Upper lobe of right lung (tissue), 1 donor: ENCODE measurements around the gene CCDC174. TPM values are rescaled to one million over a fixed set of nuclear protein-coding genes. Genes with fewer than 3 reads are reported as not detected.

Source experiments
- ATAC-seq: fragments of 200-7000 bp; cut with Tn5 transposase; one replicate; pipeline ENCODE4 v1.9.1; 2020; ENCODE audit warnings: mild to moderate bottlenecking, moderate library complexity
- DNase-seq: peaks from one replicate; pipeline ENCODE4 v3.0.0-alpha.2; 2020
- H3K27ac ChIP-seq: fragments of 200-600 bp; one replicate; pipeline ENCODE4 v1.8.0; 2022
- H3K27me3 ChIP-seq: fragments of 200-600 bp; one replicate; pipeline ENCODE4 v1.8.0; 2022; ENCODE audit warnings: mild to moderate bottlenecking
- H3K36me3 ChIP-seq: fragments of 200-600 bp; one replicate; pipeline ENCODE4 v1.8.0; 2022
- H3K4me1 ChIP-seq: fragments of 200-600 bp; one replicate; pipeline ENCODE4 v1.8.0; 2022
- H3K4me3 ChIP-seq: fragments of 200-600 bp; one replicate; pipeline ENCODE4 v1.8.0; 2022; ENCODE audit warnings: mild to moderate bottlenecking
- H3K9me3 ChIP-seq: fragments of 200-600 bp; one replicate; pipeline ENCODE4 v1.8.0; 2022
- intact Hi-C: fragments of 100-400 bp; cut with DNase I; formaldehyde crosslinking; loops from one replicate; pipeline ENCODE4 v1.11.0; 2022
- total RNA-seq: library from RNA; stranded (reverse); fragmentation: NEBNext Ultra II Directional; extraction: Animal tissue kit (Norgen Biotek cat#: 25700); gene quantifications from one replicate; pipeline ENCODE4 v1.2.1, GENCODE V29; 2021
- TF ChIP-seq, protein P1 (sequence below): fragments of 200-600 bp; IDR thresholded peaks from one replicate; pipeline ENCODE4 v1.8.0; 2022; ENCODE audit warnings: antibody characterized with exemption
- donor health status: DM: no; HTN: yes; CAD: no; lungs with severe emphysema.

CCDC174 gene
- total RNA-seq, 1 donor from 2014 or later, result 22.1 TPM

DNA sequence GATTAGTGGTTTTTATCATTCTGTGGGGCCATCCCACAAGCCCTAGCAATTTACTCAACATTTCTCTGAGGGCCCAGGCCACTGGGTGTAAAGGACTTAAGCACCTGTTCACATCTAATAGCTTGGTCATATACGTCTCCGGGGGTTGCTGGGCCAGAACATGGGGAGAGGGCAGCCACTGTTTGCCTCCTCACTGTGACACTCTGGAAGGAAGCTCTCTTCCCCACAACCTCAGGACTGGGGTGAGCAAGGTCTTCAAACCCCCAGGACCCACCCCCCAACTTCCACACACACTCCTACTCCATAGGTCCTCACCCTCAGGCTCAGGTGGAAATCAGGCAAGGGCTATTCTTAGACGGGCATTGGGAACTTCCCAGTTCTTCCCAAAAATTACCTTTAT, 52.2 kb downstream of the CCDC174 start:
- TF ChIP-seq, protein P1, sequence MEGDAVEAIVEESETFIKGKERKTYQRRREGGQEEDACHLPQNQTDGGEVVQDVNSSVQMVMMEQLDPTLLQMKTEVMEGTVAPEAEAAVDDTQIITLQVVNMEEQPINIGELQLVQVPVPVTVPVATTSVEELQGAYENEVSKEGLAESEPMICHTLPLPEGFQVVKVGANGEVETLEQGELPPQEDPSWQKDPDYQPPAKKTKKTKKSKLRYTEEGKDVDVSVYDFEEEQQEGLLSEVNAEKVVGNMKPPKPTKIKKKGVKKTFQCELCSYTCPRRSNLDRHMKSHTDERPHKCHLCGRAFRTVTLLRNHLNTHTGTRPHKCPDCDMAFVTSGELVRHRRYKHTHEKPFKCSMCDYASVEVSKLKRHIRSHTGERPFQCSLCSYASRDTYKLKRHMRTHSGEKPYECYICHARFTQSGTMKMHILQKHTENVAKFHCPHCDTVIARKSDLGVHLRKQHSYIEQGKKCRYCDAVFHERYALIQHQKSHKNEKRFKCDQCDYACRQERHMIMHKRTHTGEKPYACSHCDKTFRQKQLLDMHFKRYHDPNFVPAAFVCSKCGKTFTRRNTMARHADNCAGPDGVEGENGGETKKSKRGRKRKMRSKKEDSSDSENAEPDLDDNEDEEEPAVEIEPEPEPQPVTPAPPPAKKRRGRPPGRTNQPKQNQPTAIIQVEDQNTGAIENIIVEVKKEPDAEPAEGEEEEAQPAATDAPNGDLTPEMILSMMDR, result no peak
- no peaks in the 10 kb centered on the region for H3K9me3 ChIP-seq

DNA sequence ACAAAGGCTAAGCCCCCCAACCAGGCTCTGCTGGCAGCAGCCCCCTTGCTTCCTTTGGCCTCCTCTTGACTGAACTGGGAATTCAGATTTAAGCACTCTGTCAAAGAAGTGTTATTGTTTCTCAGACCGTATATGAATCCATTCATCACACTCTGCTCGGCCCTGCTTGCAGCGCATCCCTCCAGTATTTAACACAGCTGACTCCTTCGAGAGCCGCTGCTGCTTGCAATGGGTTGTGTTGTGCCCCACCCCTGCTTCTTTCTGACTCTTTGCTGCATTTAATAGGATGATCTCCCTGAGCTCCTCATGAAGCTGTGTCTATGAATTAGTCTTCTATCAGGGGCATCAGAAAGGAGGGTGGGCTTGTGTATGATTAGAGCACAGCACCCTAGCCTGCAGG, 54.5 kb downstream of the CCDC174 start:
- Histone ChIP-seq H3K27ac (no peak overlapping the region), H3K4me3 (no peak overlapping the region), H3K4me1 (no peaks in the 10 kb centered on the region), H3K36me3 (no peaks in the 10 kb centered on the region), H3K27me3 (no peaks in the 10 kb centered on the region), H3K9me3 (no peaks in the 10 kb centered on the region)
- intact Hi-C loops, result no loop called here
- DNase-seq (no peak), ATAC-seq (no peak)
- TF ChIP-seq, protein P1, result no peak

More for the DNA sequence above, 52.2 kb downstream of the CCDC174 start:
- H3K27me3 ChIP-seq, result no peaks in the 10 kb centered on the region
- intact Hi-C loops, result no loop called here
- H3K4me1 ChIP-seq, result no peaks in the 10 kb centered on the region
- ATAC-seq (no peak), DNase-seq (no peak)
- no peak overlapping the region for H3K27ac ChIP-seq
- no peak overlapping the region for H3K4me3 ChIP-seq
- no peaks in the 10 kb centered on the region for H3K36me3 ChIP-seq

DNA sequence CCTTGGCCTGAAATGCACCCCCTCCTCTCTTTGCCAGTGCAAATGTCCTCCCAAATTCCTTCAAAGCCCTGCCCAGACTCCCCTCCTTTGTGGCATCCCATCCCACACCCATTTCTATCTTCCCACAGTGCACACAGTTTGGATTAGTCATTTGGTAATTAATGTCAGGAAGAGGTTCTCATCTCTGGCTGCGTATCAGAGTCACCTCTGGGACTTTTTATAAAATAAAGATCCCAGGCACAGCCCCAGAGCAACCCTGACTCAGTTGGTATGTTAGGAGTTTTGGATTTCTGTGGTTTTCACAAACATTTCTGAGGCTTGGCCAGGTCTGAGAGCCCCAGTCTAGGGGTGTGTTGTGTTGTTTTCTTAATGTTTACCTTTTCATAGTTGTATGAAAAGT, 65.0 kb downstream of the CCDC174 start:
- DNase-seq, result no peak
- Histone ChIP-seq H3K36me3 (no peaks in the 10 kb centered on the region), H3K4me3 (no peak overlapping the region), H3K9me3 (no peaks in the 10 kb centered on the region), H3K27me3 (no peaks in the 10 kb centered on the region), H3K4me1 (no peaks in the 10 kb centered on the region), H3K27ac (no peak overlapping the region)
- TF ChIP-seq, protein P1, result no peak
- ATAC-seq, result no peak
- intact Hi-C loops, result no loop called here

DNA sequence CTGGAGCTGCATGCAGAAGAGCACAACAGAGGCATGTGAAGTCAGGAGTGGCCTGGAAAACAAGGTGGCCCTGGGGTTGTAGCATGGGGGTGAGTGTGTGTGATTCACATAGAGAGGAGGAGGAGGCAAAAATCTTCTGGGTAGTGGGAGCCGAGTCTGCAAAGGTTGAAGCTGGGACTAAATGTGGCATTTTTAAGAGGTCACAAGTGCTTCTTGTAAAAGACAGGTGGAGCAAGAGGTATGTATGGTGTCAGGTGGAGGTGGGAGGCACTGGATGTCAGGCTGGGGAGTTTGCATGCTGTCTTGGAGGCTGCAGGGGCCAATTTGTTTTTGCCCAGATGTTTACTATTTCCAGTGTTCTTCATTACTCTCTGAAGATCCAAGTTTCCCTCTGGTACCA, 65.7 kb downstream of the CCDC174 start:
- DNase-seq (no peak), ATAC-seq (no peak)
- H3K27me3 ChIP-seq, result no peaks in the 10 kb centered on the region
- no peaks in the 10 kb centered on the region for H3K9me3 ChIP-seq
- no peaks in the 10 kb centered on the region for H3K36me3 ChIP-seq
- intact Hi-C loops, result no loop called here
- H3K4me3 ChIP-seq, result no peak overlapping the region
- H3K27ac ChIP-seq, result no peak overlapping the region
- H3K4me1 ChIP-seq, result no peaks in the 10 kb centered on the region
- TF ChIP-seq, protein P1, result no peak

DNA sequence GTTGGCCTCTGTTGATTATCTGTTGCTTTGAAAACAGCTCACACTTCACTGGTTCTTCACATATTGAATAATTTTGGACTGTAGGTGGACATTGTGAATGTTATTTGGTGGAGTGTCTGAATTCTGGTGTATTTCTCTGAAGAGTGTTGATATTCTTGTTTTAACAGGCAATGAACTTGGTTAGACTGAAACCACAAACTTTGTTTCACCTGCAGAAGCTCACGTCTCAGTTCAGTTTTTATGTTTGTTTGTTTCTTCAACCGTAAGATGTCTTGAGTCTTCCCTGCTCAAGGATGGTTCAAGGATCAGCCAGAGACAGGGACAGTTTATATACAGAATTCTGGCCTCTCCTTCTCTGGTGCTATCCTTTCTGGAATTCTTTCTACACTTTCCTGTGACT, 67.0 kb downstream of the CCDC174 start:
- H3K9me3 ChIP-seq, result no peaks in the 10 kb centered on the region
- TF ChIP-seq, protein P1, result no peak
- H3K36me3 ChIP-seq, result no peaks in the 10 kb centered on the region
- no peaks in the 10 kb centered on the region for H3K27me3 ChIP-seq
- DNase-seq, result no peak
- no peak overlapping the region for H3K27ac ChIP-seq
- intact Hi-C loops, result no loop called here
- no peaks in the 10 kb centered on the region for H3K4me1 ChIP-seq
- ATAC-seq, result no peak
- no peak overlapping the region for H3K4me3 ChIP-seq

DNA sequence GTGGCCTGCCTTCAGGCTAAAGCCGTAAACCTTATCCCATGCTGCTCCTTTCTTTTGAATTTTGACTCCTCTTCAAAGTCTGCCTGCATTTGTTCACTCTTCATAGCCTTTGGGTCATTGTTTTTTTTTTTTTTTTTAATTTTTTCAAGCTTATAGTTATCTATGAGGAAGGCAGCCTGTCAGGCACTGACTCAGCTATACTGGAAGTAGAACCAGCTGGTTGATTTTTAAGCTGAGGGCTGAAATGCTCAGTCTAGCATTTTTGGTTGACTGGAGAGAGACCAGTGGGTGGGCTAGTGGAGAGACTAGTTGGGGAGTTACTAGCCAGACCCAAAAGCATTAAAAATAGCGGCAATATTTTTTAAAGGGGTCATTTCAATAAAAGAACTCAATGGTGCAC, 67.4 kb downstream of the CCDC174 start:
- TF ChIP-seq, protein P1, result no peak
- Histone ChIP-seq H3K27me3 (no peaks in the 10 kb centered on the region), H3K36me3 (no peaks in the 10 kb centered on the region), H3K9me3 (no peaks in the 10 kb centered on the region), H3K4me1 (no peaks in the 10 kb centered on the region), H3K27ac (no peak overlapping the region), H3K4me3 (no peak overlapping the region)
- no peak for DNase-seq
- intact Hi-C loops, result no loop called here
- ATAC-seq, result no peak
